HG03135 (cell line): ENCODE measurements around the gene CCNE1.
A peak's percentile ranks its signal among the peaks of the same experiment; 100 is the strongest.
"Not testable (repeated sequence)": the region's sequence is repeated elsewhere in the genome, so short reads cannot be mapped to it uniquely, and the experiment has no call there.

Experiments
- ATAC-seq: cut with Tn5 transposase; IDR thresholded peaks from one replicate; pipeline ENCODE4 v1.9.1; 2021; ENCODE audit warnings: mild to moderate bottlenecking, moderate library complexity; ENCODE audit not compliant: unreplicated experiment

CCNE1 gene

GRCh38 chr19:29812080-29812880 lies 489 bp downstream of the CCNE1 start:
- peak; percentile 10 for ATAC-seq

GRCh38 chr19:29812881-29813275 lies 1.1 kb downstream of the CCNE1 start:
- no peak for ATAC-seq

DNA sequence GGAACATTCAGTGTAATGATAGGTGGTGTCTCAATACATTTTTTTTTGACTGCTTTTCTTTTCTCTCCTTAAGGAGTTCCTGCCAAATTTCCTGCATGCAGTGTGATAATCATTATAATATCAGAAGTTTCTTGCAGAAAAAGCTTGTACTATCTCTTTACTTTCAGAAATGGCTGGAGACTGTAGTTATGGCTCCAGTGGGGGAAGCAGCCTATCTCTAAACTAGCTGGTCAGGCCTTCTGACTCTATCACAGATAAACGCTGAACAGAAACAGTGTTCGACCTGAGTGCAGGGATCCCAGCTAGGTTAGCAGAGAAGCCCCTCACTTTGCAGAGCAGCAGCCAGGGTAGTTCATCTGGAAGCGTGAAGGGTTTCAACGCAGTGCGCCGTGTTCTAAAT lies 1.9 kb downstream of the CCNE1 start:
- ATAC-seq: no peak

GRCh38 chr19:29815231-29815630 lies 3.4 kb downstream of the CCNE1 start:
- no peak for ATAC-seq

DNA sequence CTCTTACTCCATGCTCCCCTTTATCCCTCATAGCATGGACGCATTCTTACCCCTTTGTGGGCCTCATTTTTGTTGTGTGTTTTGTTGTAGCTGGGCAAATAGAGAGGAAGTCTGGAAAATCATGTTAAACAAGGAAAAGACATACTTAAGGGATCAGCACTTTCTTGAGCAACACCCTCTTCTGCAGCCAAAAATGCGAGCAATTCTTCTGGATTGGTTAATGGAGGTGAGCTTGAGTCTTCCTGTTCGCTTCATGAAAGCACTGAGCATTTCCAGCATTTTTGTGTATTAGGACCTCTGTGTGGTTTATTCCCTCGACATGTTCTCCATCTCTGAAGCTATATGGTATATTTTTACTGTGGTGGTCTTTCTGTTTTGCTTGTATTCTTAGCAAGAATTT lies 5.5 kb downstream of the CCNE1 start:
- ATAC-seq: no peak

DNA sequence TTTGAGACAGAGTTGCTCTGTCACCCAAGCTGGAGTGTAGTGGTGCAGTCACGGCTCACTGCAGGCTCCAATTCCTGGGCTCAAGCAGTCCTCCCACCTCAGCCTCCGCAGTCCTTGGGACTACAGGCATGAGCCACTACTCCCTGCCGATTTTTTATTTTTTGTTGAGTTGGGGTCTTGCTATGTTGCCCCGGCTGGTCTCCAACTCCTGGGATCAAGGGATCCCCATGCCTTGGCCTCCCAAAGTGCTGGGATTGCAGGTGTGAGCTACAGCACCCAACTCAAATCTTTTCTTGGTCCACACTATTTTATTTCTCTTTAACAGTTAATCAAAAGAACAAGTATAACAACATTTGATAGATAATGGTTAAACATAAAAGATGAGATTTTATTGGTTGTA lies 7.5 kb downstream of the CCNE1 start:
- no peak for ATAC-seq

DNA sequence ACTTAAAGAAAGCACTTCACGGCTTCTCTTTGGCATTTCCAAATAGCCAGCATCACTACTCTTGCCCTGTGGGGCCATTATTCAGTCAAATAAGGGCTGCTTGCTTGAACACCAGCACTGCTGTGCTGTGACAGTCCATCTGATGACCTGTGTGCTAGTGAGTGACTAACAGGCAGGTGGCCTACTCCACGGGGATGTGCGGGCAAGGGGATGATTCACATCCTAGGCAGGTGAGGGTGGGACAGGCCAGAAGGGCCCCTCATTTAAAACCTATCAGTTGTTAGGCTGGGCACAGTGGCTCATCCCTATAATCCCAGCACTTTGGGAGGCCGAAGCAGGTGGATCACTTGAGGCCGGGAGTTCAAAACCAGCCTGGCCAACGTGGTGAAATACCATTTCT lies 8.2 kb downstream of the CCNE1 start:
- ATAC-seq: no peak

GRCh38 chr19:29823581-29824330 lies 12.0 kb downstream of the CCNE1 start:
- no peak for ATAC-seq

DNA sequence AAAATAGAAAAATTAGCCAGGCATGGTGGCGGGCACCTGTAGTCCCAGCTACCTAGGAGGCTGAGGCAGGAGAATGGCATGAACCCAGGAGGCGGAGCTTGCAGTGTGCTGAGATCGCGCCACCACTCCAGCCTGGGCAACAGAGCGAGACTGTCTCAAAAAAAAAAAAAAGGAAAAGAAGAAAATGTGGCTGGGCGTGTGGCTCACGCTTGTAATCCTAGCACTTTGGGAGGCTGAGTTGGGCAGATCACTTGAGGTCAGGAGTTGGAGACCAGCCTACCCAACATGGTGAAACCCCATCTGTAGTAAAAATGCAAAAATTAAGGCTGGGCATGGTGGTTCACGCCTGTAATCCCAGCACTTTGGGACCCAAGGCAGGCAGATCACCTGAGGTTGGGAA lies 13.5 kb downstream of the CCNE1 start:
- not testable (repeated sequence) for ATAC-seq

DNA sequence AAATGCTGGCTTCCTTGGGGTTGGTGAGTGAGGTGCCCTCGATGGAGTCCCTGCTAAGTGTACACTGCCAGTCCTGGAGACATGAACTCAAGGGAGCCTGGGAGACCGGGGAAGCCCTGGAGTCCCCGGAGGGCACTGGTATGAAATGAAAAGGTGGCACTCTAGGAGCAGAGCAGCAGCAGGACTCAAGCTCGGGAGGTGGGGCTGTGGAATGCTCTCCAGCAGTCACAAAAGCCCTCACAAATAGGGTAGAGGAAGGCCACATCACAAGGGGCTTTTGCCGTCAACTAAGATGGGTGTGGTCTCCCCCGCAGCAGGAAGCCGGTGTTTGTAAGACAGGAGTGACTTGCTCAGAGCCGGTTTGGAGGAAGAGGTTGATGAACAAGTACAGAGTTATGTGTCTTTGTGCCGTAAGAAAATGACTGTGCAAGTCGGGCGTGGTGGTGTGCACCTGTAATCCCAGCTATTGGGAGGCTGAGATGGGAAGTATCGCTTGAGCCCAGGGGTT lies 19.3 kb downstream of the CCNE1 start:
- ATAC-seq: no peak

- no peak for ATAC-seq
These were observed 19.9 kb downstream of the CCNE1 start for GRCh38 chr19:29831686-29832085.

DNA sequence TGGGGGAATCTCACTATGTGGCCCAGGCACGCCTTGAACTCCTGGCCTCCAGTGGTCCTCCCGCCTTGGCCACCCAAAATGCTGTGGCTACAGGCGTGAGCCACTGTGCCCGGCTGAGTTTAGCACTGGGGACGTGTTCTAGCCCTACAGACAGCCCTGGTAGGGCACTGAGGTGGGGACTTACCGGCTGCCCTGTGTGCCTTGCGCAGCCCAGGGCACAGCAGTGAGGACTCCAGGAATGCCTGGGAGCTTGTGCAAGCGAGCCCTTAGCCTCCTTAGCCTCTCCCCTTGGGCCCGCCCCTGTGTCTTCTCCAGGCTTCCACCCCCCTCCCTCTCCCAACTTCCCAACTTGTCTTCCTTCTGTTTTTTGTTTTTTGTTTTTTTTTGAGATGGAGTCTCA lies 21.0 kb downstream of the CCNE1 start:
- no peak for ATAC-seq

DNA sequence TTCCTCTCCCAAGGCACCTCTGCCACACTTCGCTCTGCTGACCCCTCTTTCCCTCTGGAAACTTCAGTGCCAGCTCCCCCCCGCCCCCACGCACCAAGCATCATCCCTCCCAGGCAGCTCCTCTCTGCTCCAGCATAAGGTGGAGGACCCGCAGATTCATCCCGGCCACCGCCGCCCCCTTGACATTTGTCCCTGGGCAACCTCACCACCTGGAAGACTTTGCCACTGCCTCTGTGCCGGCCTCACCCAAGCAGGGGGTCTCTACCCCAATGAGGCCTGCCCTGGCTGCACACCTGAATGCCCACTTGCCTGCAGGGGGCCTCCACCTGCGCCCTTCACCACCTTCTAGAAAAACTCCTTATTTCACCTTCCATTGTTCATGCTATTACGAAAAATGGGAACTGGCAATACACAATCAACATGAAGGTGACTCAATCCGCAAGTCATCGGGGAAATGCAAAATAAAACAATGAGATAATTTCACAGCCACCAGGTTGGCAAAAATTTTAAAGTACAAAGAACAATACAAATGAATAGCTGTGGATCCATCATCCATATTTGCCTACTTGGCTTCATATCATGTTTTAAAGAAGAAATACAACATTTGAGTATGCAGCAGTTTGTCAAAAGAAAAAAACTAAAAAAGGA lies 21.9 kb downstream of the CCNE1 start:
- no peak for ATAC-seq

GRCh38 chr19:29834991-29835846 lies 23.4 kb downstream of the CCNE1 start:
- ATAC-seq: no peak

DNA sequence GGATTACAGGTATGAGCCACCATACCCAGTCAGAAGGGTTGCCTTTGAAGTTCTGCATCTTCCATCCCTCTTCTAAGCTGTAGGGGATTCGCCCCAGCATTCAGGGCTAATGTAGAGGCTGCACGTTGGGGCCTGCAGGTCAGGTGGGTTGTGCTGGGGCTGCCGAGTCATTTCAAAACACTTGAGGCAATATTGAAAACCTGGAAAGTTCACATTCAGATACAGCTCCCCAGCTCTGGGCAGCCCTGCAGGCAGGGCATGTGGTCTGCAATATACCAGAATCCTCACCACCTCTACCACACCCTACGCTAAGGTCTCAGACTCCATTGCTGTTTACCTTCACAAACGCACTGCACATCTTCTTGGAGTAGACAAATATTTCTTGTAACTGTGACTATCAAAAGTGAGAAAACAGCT lies 24.6 kb downstream of the CCNE1 start:
- ATAC-seq: peak; percentile 52

GRCh38 chr19:29837448-29837981 lies 25.7 kb downstream of the CCNE1 start:
- peak; percentile 74 for ATAC-seq

- no peak for ATAC-seq
These were observed 26.2 kb downstream of the CCNE1 start for GRCh38 chr19:29837996-29838395.

- no peak for ATAC-seq
These were observed 28.5 kb downstream of the CCNE1 start for GRCh38 chr19:29840066-29840950.

DNA sequence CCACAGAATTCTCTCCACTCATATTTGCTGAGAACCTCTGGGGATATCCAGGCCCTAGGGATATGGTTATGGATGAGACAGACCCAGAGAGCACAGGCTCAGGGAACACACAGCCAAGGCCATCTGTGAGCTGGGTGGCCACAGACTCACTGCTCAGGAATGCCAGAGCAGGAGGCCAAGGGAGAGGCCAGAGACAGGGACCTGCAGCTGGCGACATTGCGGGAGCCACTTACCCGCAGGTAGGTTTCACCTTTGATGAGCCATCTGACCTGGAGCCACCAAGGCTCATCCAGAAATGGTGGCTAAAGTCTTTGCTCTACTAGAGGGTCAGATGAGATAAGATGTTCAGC lies 29.4 kb downstream of the CCNE1 start:
- no peak for ATAC-seq
